Type B pancreatic cell (in vitro differentiated cells): Measurements from ENCODE around the gene PHOX2B. TPM values are rescaled to one million over a fixed set of nuclear protein-coding genes. Genes with fewer than 3 reads are reported as not detected.

Experiments used
- DNase-seq: peaks from one replicate; pipeline ENCODE4 v3.0.0; 2021; ENCODE audit warnings: mixed read lengths; ENCODE audit not compliant: unreplicated experiment; ENCODE audit errors: extremely low spot score
- H3K27ac Mint-ChIP-seq: 2 replicates; pipeline ENCODE4 v1.8.0; 2021; ENCODE audit warnings: mild to moderate bottlenecking, mixed read lengths
- H3K27me3 Mint-ChIP-seq: 2 replicates; pipeline ENCODE4 v1.8.0; 2021; ENCODE audit warnings: mixed read lengths
- H3K36me3 Mint-ChIP-seq: 2 replicates; pipeline ENCODE4 v1.8.0; 2021; ENCODE audit warnings: mixed read lengths
- H3K4me1 Mint-ChIP-seq: one replicate; pipeline ENCODE4 v1.8.0; 2021; ENCODE audit warnings: mixed read lengths; ENCODE audit not compliant: unreplicated experiment
- H3K4me3 Mint-ChIP-seq: 2 replicates; pipeline ENCODE4 v1.8.0; 2021; ENCODE audit warnings: mild to moderate bottlenecking, mixed read lengths
- H3K9me3 Mint-ChIP-seq: 2 replicates; pipeline ENCODE4 v1.8.0; 2021; ENCODE audit warnings: mixed read lengths
- CTCF ChIP-seq: fragments of 200-600 bp; sonication (generic); conservative IDR thresholded peaks from 2 replicates; pipeline ENCODE4 v1.5.0; 2021; ENCODE audit warnings: antibody characterized with exemption, mild to moderate bottlenecking
- total RNA-seq: library from RNA; stranded (reverse); gene quantifications from 2 replicates; pipeline ENCODE4 v1.2.1, GENCODE V29; 2021; ENCODE audit warnings: low replicate concordance

The PHOX2B gene
- total RNA-seq, 1 donor from 2014 or later: 1.7 TPM

- TF ChIP-seq CTCF: peak; percentile 58
- Mint-ChIP-seq H3K27me3 (peaks cover 99% of the 10 kb centered on the region), H3K36me3 (peaks cover 3% of the 10 kb centered on the region), H3K27ac (no peak overlapping the region), H3K9me3 (no peaks in the 10 kb centered on the region), H3K4me3 (peak overlapping the region; percentile 24), H3K4me1 (peaks cover 8% of the 10 kb centered on the region)
- no peak for DNase-seq
Observed at GRCh38 chr4:41751449-41752061, 3.0 kb upstream of the PHOX2B start.

GRCh38 chr4:41750626-41751448, 2.3 kb upstream of the PHOX2B start:
- Mint-ChIP-seq H3K9me3 (no peaks in the 10 kb centered on the region), H3K4me3 (peak overlapping the region; percentile 53), H3K27me3 (peaks cover 99% of the 10 kb centered on the region), H3K27ac (no peak overlapping the region), H3K36me3 (peaks cover 3% of the 10 kb centered on the region), H3K4me1 (peaks cover 12% of the 10 kb centered on the region)
- DNase-seq: no peak
- TF ChIP-seq CTCF: no peak

GRCh38 chr4:41750121-41750625, 1.6 kb upstream of the PHOX2B start:
- DNase-seq: no peak
- TF ChIP-seq CTCF: no peak
- no peak overlapping the region for H3K27ac Mint-ChIP-seq
- no peaks in the 10 kb centered on the region for H3K9me3 Mint-ChIP-seq
- peaks cover 3% of the 10 kb centered on the region for H3K36me3 Mint-ChIP-seq
- H3K27me3 Mint-ChIP-seq: peaks cover 97% of the 10 kb centered on the region
- H3K4me3 Mint-ChIP-seq: no peak overlapping the region
- peaks cover 12% of the 10 kb centered on the region for H3K4me1 Mint-ChIP-seq

- H3K36me3 Mint-ChIP-seq: peaks cover 3% of the 10 kb centered on the region
- no peak overlapping the region for H3K27ac Mint-ChIP-seq
- no peaks in the 10 kb centered on the region for H3K9me3 Mint-ChIP-seq
- no peak overlapping the region for H3K4me3 Mint-ChIP-seq
- peaks cover 13% of the 10 kb centered on the region for H3K4me1 Mint-ChIP-seq
- DNase-seq: no peak
- no peak for TF ChIP-seq CTCF
- peaks cover 97% of the 10 kb centered on the region for H3K27me3 Mint-ChIP-seq
Observed at GRCh38 chr4:41749631-41750039, 1.1 kb upstream of the PHOX2B start.

GRCh38 chr4:41748074-41748570, 403 bp downstream of the PHOX2B start:
- H3K4me1 Mint-ChIP-seq: peaks cover 16% of the 10 kb centered on the region
- H3K36me3 Mint-ChIP-seq: no peaks in the 10 kb centered on the region
- peak overlapping the region; percentile 43 for H3K4me3 Mint-ChIP-seq
- no peak for TF ChIP-seq CTCF
- peaks cover 97% of the 10 kb centered on the region for H3K27me3 Mint-ChIP-seq
- DNase-seq: no peak
- no peak overlapping the region for H3K27ac Mint-ChIP-seq
- H3K9me3 Mint-ChIP-seq: no peaks in the 10 kb centered on the region
